GM19467 (cell line): Measurements from ENCODE around the gene TMEM183A.

Experiments
- ATAC-seq: cut with Tn5 transposase; IDR thresholded peaks from one replicate; pipeline ENCODE4 v1.9.1; 2021; ENCODE audit warnings: mild to moderate bottlenecking, moderate library complexity; ENCODE audit not compliant: unreplicated experiment

TMEM183A gene

GRCh38 chr1:203066965-203067364 lies 59.8 kb downstream of the TMEM183A start:
- no peak for ATAC-seq

GRCh38 chr1:203069030-203069747 lies 62.0 kb downstream of the TMEM183A start:
- no peak for ATAC-seq

- no peak for ATAC-seq
Measured at GRCh38 chr1:203072002-203072602, 64.9 kb downstream of the TMEM183A start.

GRCh38 chr1:203072911-203073310 lies 65.7 kb downstream of the TMEM183A start:
- no peak for ATAC-seq

DNA sequence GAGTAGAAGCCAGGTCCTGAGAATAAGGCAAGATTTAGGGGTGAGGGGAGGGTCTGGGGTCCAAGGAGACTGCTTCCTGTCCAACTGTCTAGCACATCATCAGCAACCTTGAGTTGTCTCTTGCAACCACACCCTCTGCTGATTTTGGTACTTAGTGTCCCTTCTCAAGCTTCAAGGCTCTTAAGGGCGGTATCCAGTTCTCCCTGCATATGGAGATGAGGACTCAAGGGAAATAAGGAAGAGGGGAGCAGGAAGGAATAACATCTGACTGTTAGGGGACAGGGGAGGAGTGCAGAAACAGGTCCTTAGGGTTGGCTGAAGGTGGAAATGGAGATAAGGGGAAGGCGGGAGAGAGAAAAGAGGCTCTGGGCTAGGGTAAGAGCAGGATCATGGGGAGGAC lies 66.3 kb downstream of the TMEM183A start:
- ATAC-seq: no peak
